ENCODE data around the gene KRTAP20-4. TPM values are rescaled to one million over a fixed set of nuclear protein-coding genes. Genes with fewer than 3 reads are reported as not detected.

The KRTAP20-4 gene
- total and polyA plus RNA-seq, 2 of the 4 experiments (the other 2 are of a cell fraction): not detected

DNA sequence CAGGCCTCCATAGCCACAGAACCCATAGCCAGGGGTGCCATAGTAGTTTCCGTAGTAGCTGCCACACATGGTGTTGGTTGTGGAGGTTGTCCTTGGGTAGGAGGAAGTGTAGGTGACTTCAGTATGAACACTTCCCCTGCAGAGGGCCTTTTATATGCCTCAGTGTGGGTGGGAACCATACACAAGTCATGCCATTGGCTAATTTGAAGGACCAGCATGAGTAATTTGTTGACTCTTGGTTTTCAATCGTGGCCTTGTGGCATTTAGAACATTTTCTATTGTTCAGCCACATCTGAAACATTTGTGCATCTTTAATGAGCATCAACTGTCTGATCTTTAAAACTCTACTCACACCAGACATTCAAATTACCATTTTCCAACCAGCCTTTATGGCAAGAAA lies 6.6 kb upstream of the KRTAP20-4 start, which contains the start of gene KRTAP6-1:
Gene KRTAP6-1, minus strand, starts transcription at position 95 of the 400 bp plus-strand sequence. Its CDS starts 26 bp downstream, at position 69.
- no peak for ATAC-seq (ENCODE audit: low read depth)
- Histone ChIP-seq H3K4me2 (ENCODE audit: low read depth, low read length) (no peak within 1 kb of the TSS), H3K9ac (ENCODE audit: low read depth, low read length) (no peak within 1 kb of the TSS), H2BK120ac (ENCODE audit: low read depth, low read length) (no peak within 1 kb of the TSS), H4K91ac (ENCODE audit: insufficient read depth, low read depth, low read length) (no peak within 1 kb of the TSS), H2AK9ac (replicated peaks; ENCODE audit: low read depth, low read length, poor library complexity) (no peak within 1 kb of the TSS), H3K27me3 (ENCODE audit: control insufficient read depth, insufficient read depth, low read length) (no peaks in the 10 kb centered on the region), H3K4me1 (ENCODE audit: control insufficient read depth, insufficient read depth, low read length) (no peaks in the 10 kb centered on the region), H4K20me1 (ENCODE audit: insufficient read depth, low read length) (no peaks in the 10 kb centered on the region), H2BK5ac (ENCODE audit: low read depth, low read length, poor library complexity, severe bottlenecking) (no peak within 1 kb of the TSS), H3K9me3 (ENCODE audit: control insufficient read depth, insufficient read depth, low read length) (peaks cover 14% of the 10 kb centered on the region), H3K18ac (ENCODE audit: low read depth, low read length) (no peak within 1 kb of the TSS), H2BK20ac (ENCODE audit: low read depth, low read length) (no peak within 1 kb of the TSS), H2AFZ (replicated peaks; ENCODE audit: low read length, poor library complexity) (no peak within 1 kb of the TSS), H3K56ac (ENCODE audit: extremely low read depth, insufficient read depth, low read length) (no peak within 1 kb of the TSS), H3K27ac (ENCODE audit: insufficient read depth, low read length) (no peak within 1 kb of the TSS), H3K23ac (ENCODE audit: low read depth, low read length) (no peak within 1 kb of the TSS), H4K5ac (ENCODE audit: low read depth, low read length) (no peak within 1 kb of the TSS), H3K79me1 (ENCODE audit: low read depth in 1 of 2, low read length in 2 of 2) (no peaks in the 10 kb centered on the region), H3K4me3 (ENCODE audit: insufficient read depth, low read depth, low read length) (no peak within 1 kb of the TSS), H2BK15ac (ENCODE audit: low read depth, low read length) (no peak within 1 kb of the TSS), H4K8ac (ENCODE audit: low read depth in 2 of 2, low read length in 2 of 2) (no peak within 1 kb of the TSS), H2AK5ac (ENCODE audit: low read depth, low read length) (no peak within 1 kb of the TSS), H3K4ac (ENCODE audit: low read depth, low read length) (no peak within 1 kb of the TSS), H3K14ac (replicated peaks; ENCODE audit: low read depth, low read length) (no peak within 1 kb of the TSS), H3K9me1 (ENCODE audit: insufficient read depth, low read length) (no peaks in the 10 kb centered on the region), H3K36me3 (ENCODE audit: control insufficient read depth, insufficient read depth, low read length) (no peaks in the 10 kb centered on the region)
- BruUV-seq (replicated peaks): no TSS peak
- ChIA-PET POLR2A (ENCODE audit: unreplicated experiment) (no interaction called here), CTCF (interaction anchor here (0.6 kb wide), 1 partner anchor 23 kb away, joined by 3 read pairs; no protein-coding TSS in a partner anchor)
- dilution Hi-C loops (cut with HindIII; ENCODE audit: low sequenced_read_pairs, unreplicated experiment): no loop called here
- TF ChIP-seq MXI1 (IDR thresholded peaks at IDR 0.05; ENCODE audit: borderline replicate concordance, low read depth, low read length): no peak
- no peak for TF ChIP-seq RAD21 (IDR thresholded peaks at IDR 0.05; ENCODE audit: low read length)
- no peak for TF ChIP-seq NFE2L2 (IDR thresholded peaks at IDR 0.05; ENCODE audit: low read depth, low read length)
- no peak for TF ChIP-seq CEBPB (IDR thresholded peaks at IDR 0.05; ENCODE audit: low read depth, low read length)
- TF ChIP-seq, protein P1, sequence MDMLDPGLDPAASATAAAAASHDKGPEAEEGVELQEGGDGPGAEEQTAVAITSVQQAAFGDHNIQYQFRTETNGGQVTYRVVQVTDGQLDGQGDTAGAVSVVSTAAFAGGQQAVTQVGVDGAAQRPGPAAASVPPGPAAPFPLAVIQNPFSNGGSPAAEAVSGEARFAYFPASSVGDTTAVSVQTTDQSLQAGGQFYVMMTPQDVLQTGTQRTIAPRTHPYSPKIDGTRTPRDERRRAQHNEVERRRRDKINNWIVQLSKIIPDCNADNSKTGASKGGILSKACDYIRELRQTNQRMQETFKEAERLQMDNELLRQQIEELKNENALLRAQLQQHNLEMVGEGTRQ (IDR thresholded peaks at IDR 0.05; ENCODE audit: low read depth, low read length): no peak
- TF ChIP-seq FOS (IDR thresholded peaks at IDR 0.05; ENCODE audit: low read depth, low read length): no peak
- no peak for DNase-seq
- intact Hi-C loops (cut with micrococcal nuclease): no loop called here
- 0% methylated on average over 1 of the region's 2 CpGs; no CpG with 5 or more reads in 1 of the 2 experiments for WGBS, 2 experiments (ENCODE audit: extremely low coverage in 2 of 2, insufficient read length in 1 of 2)
- in situ Hi-C loops (cut with MboI; ENCODE audit: low sequenced_read_pairs): no loop called here
